PC-3 (cell line): ENCODE measurements around the gene ZCCHC8. TPM values are rescaled to one million over a fixed set of nuclear protein-coding genes. Genes with fewer than 3 reads are reported as not detected.

Source experiments
- ATAC-seq: fragments of 200-7000 bp; cut with Tn5 transposase; 2 replicates; pipeline ENCODE4 v1.9.1; 2020; ENCODE audit warnings: mild to moderate bottlenecking, moderate library complexity
- BruUV-seq: library from RNA; stranded (reverse); fragments of 400-500 nt; replicated peaks from 2 replicates; lab custom pipeline; 2021; lab: Mats Ljungman, UMichigan
- CTCF ChIA-PET: fragments of 300-600 bp; sonication (Branson Sonifier 250); formaldehyde crosslinking; loops from one replicate; lab custom pipeline; 2022; ENCODE audit warnings: antibody characterized with exemption; lab: Charles Lee
- POLR2A ChIA-PET: fragments of 300-600 bp; sonication (Branson Sonifier 250); formaldehyde crosslinking; loops from one replicate; lab custom pipeline; 2022; ENCODE audit warnings: antibody characterized with exemption; ENCODE audit not compliant: unreplicated experiment; lab: Charles Lee
- DNase-seq: peaks from one replicate; pipeline ENCODE4 v3.0.0-alpha.2; 2015
- H2AFZ ChIP-seq: fragments of 300-600 bp; sonication (generic); 2 replicates; pipeline ENCODE4 v1.6.0; 2016; ENCODE audit warnings: antibody characterized with exemption, low read length
- H3F3A ChIP-seq: fragments of 300-600 bp; sonication (generic); one replicate; pipeline ENCODE4 v1.6.0; 2017; ENCODE audit warnings: antibody characterized with exemption, low read length, control low read depth, mild to moderate bottlenecking; ENCODE audit not compliant: unreplicated experiment
- H3K27ac ChIP-seq: fragments of 300-600 bp; sonication (generic); 2 replicates; pipeline ENCODE4 v1.5.1; 2016; ENCODE audit warnings: mild to moderate bottlenecking, low read length
- H3K27me3 ChIP-seq: fragments of 300-600 bp; sonication (generic); 2 replicates; pipeline ENCODE4 v1.6.1; 2016; ENCODE audit warnings: low read length, mixed read lengths
- H3K36me3 ChIP-seq: fragments of 300-600 bp; sonication (generic); 2 replicates; pipeline ENCODE4 v1.6.1; 2016; ENCODE audit warnings: low read depth, mixed run types, low read length, mixed read lengths
- H3K4me1 ChIP-seq: fragments of 300-600 bp; sonication (generic); 2 replicates; pipeline ENCODE4 v1.5.1; 2016; ENCODE audit warnings: low read length; ENCODE audit not compliant: insufficient read depth
- H3K4me2 ChIP-seq: fragments of 300-600 bp; sonication (generic); 2 replicates; pipeline ENCODE4 v1.6.0; 2016; ENCODE audit warnings: low read length
- H3K4me3 ChIP-seq: fragments of 300-600 bp; sonication (generic); 2 replicates; pipeline ENCODE4 v1.5.1; 2016; ENCODE audit warnings: mild to moderate bottlenecking, low read length, mixed read lengths
- H3K79me2 ChIP-seq: fragments of 300-600 bp; sonication (generic); 2 replicates; pipeline ENCODE4 v1.6.1; 2017; ENCODE audit warnings: low read length, mixed read lengths
- H3K9ac ChIP-seq: fragments of 300-600 bp; sonication (generic); 2 replicates; pipeline ENCODE4 v1.6.0; 2016; ENCODE audit warnings: mild to moderate bottlenecking, low read length
- H3K9me2 ChIP-seq: fragments of 300-600 bp; sonication (generic); replicated peaks from 2 replicates; pipeline ENCODE4 v1.6.1; 2016; ENCODE audit warnings: mixed run types, low read length, mixed read lengths
- H3K9me3 ChIP-seq: fragments of 300-600 bp; sonication (generic); 2 replicates; pipeline ENCODE4 v1.6.1; 2016; ENCODE audit warnings: low read length, mixed read lengths
- H4K20me1 ChIP-seq: fragments of 300-600 bp; sonication (generic); 2 replicates; pipeline ENCODE4 v1.6.1; 2016; ENCODE audit warnings: low read length, mixed read lengths
- CTCF ChIP-seq: fragments of 300-600 bp; sonication (generic); conservative IDR thresholded peaks from 2 replicates; pipeline ENCODE4 v1.5.1; 2017; ENCODE audit warnings: antibody characterized with exemption, low read depth, mild to moderate bottlenecking, low read length
- EZH2 ChIP-seq: fragments of 300-600 bp; sonication (generic); IDR thresholded peaks from one replicate; pipeline ENCODE4 v1.6.1; 2017; ENCODE audit warnings: antibody characterized with exemption, mild to moderate bottlenecking, low read length; ENCODE audit not compliant: unreplicated experiment
- EZH2phosphoT487 ChIP-seq: fragments of 300-600 bp; sonication (generic); IDR thresholded peaks from 2 replicates; pipeline ENCODE4 v1.6.1; 2018; ENCODE audit warnings: mild to moderate bottlenecking, antibody characterized with exemption, low read length, borderline replicate concordance
- intact Hi-C: fragments of 100-400 bp; cut with micrococcal nuclease; formaldehyde crosslinking; loops from 2 replicates; pipeline ENCODE4 v1.9.0; 2023
- total RNA-seq: library from RNA; depleted of rRNA; stranded (reverse); fragments of >200 nt; gene quantifications from 2 replicates; pipeline ENCODE4 v1.2.3, GENCODE V29; 2014

Gene ZCCHC8
- total RNA-seq, 1 experiment from 2014 or later: 14.4 TPM

DNA sequence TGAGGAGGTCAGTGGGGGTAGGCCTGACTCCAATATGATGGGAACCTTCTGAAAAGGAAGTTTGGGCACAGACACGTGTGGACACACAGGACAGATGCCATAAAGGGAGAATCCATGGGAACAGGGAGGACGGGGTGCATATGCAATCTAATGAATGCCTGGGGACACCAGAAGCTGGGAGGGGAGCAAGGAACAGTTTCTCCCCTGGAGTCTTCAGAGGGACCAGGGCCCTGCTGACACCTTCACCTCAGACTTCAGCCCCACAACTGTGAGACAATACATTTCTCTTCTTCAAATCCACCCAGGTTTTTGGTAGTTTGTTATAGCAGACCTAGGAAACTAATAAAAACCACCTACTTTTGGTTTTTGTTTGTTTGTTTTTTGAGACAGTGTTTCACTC lies 43.1 kb downstream of the ZCCHC8 start:
- Histone ChIP-seq H4K20me1 (no peaks in the 10 kb centered on the region), H3K79me2 (no peaks in the 10 kb centered on the region), H3K4me2 (no peak overlapping the region), H3K4me3 (no peak overlapping the region), H3K9me3 (no peaks in the 10 kb centered on the region), H3K9ac (no peak overlapping the region), H3K27ac (no peak overlapping the region), H3K4me1 (peaks cover 6% of the 10 kb centered on the region; the same call in 1 of the 2 replicates), H3F3A (no peaks in the 10 kb centered on the region), H3K27me3 (no peaks in the 10 kb centered on the region), H2AFZ (no peak overlapping the region), H3K9me2 (no peaks in the 10 kb centered on the region), H3K36me3 (no peaks in the 10 kb centered on the region)
- CTCF ChIA-PET: interaction anchor here (0.6 kb wide), 1 partner anchor 645 kb away, joined by 3 read pairs; no protein-coding TSS in a partner anchor
- no peak for ATAC-seq
- no peak for TF ChIP-seq EZH2
- POLR2A ChIA-PET: no interaction called here
- no peak for DNase-seq
- no TSS peak for BruUV-seq
- intact Hi-C loops: no loop called here

GRCh38 chr12:122454739-122455138 lies 46.0 kb downstream of the ZCCHC8 start:
- CTCF ChIA-PET: no interaction called here
- Histone ChIP-seq H2AFZ (no peak overlapping the region), H3K4me2 (no peak overlapping the region), H3K4me1 (peaks cover 2% of the 10 kb centered on the region), H3K27me3 (no peaks in the 10 kb centered on the region), H3K27ac (no peak overlapping the region), H3K4me3 (no peak overlapping the region), H3K36me3 (no peaks in the 10 kb centered on the region), H4K20me1 (no peaks in the 10 kb centered on the region), H3K9me2 (no peaks in the 10 kb centered on the region), H3K79me2 (no peaks in the 10 kb centered on the region), H3K9me3 (no peaks in the 10 kb centered on the region), H3F3A (no peaks in the 10 kb centered on the region), H3K9ac (no peak overlapping the region)
- POLR2A ChIA-PET: no interaction called here
- DNase-seq (no peak), ATAC-seq (no peak)
- intact Hi-C loops: no loop called here
- BruUV-seq: no TSS peak
- TF ChIP-seq EZH2 (no peak), EZH2phosphoT487 (no peak), CTCF (no peak)

- Histone ChIP-seq H3K4me2 (no peak overlapping the region), H3F3A (no peaks in the 10 kb centered on the region), H3K9me3 (no peaks in the 10 kb centered on the region), H3K9me2 (no peaks in the 10 kb centered on the region), H3K4me3 (no peak overlapping the region), H3K9ac (no peak overlapping the region), H4K20me1 (no peaks in the 10 kb centered on the region), H3K27me3 (no peaks in the 10 kb centered on the region), H3K36me3 (no peaks in the 10 kb centered on the region), H2AFZ (peak overlapping the region; percentile 13), H3K27ac (no peak overlapping the region), H3K4me1 (peaks cover 7% of the 10 kb centered on the region), H3K79me2 (no peaks in the 10 kb centered on the region)
- intact Hi-C loops: no loop called here
- BruUV-seq: no TSS peak
- no peak for DNase-seq
- POLR2A ChIA-PET: no interaction called here
- TF ChIP-seq EZH2: no peak
- no peak for TF ChIP-seq CTCF
- TF ChIP-seq EZH2phosphoT487: no peak
- no peak for ATAC-seq
- CTCF ChIA-PET: no interaction called here
Observed at GRCh38 chr12:122454250-122454721, 46.4 kb downstream of the ZCCHC8 start.
